GM04504 (cell line): ENCODE measurements around the gene CLSTN1.
"Not testable (repeated sequence)": the region's sequence is repeated elsewhere in the genome, so short reads cannot be mapped to it uniquely, and the experiment has no call there.

ENCODE experiments used
- DNase-seq: peaks from one replicate; pipeline ENCODE4 v3.0.0-alpha.2; 2012; ENCODE audit warnings: low read depth

The CLSTN1 gene

GRCh38 chr1:9728451-9729295 is 95.1 kb downstream of the CLSTN1 start:
- DNase-seq, result no peak

GRCh38 chr1:9726905-9727595 is 96.7 kb downstream of the CLSTN1 start:
- DNase-seq, result no peak

- DNase-seq, result no peak
Observed at GRCh38 chr1:9726406-9726805, 97.4 kb downstream of the CLSTN1 start.

- peak; percentile 23 for DNase-seq
Observed at GRCh38 chr1:9724706-9725476, 98.9 kb downstream of the CLSTN1 start.

GRCh38 chr1:9723926-9724325 is 99.8 kb downstream of the CLSTN1 start:
- DNase-seq, result no peak

- DNase-seq, result no peak
Observed at GRCh38 chr1:9723068-9723805, 100.5 kb downstream of the CLSTN1 start.

- no peak for DNase-seq
Observed at GRCh38 chr1:9722378-9722749, 101.4 kb downstream of the CLSTN1 start.

GRCh38 chr1:9721606-9722377 is 102.0 kb downstream of the CLSTN1 start:
- no peak for DNase-seq

- DNase-seq, result no peak
Observed at GRCh38 chr1:9720785-9721605, 102.8 kb downstream of the CLSTN1 start.

GRCh38 chr1:9719978-9720722 is 103.6 kb downstream of the CLSTN1 start:
- no peak for DNase-seq

GRCh38 chr1:9718006-9718680 is 105.6 kb downstream of the CLSTN1 start:
- DNase-seq, result no peak

- DNase-seq, result no peak
Observed at GRCh38 chr1:9717193-9718005, 106.4 kb downstream of the CLSTN1 start.

GRCh38 chr1:9716404-9717192 is 107.2 kb downstream of the CLSTN1 start:
- no peak for DNase-seq

- no peak for DNase-seq
Observed at GRCh38 chr1:9715536-9716226, 108.1 kb downstream of the CLSTN1 start.

- no peak for DNase-seq
Observed at GRCh38 chr1:9714257-9714718, 109.5 kb downstream of the CLSTN1 start.

- not testable (repeated sequence) for DNase-seq
Observed at GRCh38 chr1:9712767-9713166, 111.0 kb downstream of the CLSTN1 start.
